Activated effector memory CD4-positive, alpha-beta T cell treated with anti-CD3 and anti-CD28 coated beads, Interleukin-2, amount 50 U/mL, for 16 hours (primary cell): ENCODE measurements around the gene PRDX2.
A peak's percentile ranks its signal among the peaks of the same experiment; 100 is the strongest.
"Not testable (repeated sequence)": the region's sequence is repeated elsewhere in the genome, so short reads cannot be mapped to it uniquely, and the experiment has no call there.

Experiments used
- DNase-seq: peaks from one replicate; pipeline ENCODE4 v3.0.0-alpha.2; 2020

PRDX2 gene

DNA sequence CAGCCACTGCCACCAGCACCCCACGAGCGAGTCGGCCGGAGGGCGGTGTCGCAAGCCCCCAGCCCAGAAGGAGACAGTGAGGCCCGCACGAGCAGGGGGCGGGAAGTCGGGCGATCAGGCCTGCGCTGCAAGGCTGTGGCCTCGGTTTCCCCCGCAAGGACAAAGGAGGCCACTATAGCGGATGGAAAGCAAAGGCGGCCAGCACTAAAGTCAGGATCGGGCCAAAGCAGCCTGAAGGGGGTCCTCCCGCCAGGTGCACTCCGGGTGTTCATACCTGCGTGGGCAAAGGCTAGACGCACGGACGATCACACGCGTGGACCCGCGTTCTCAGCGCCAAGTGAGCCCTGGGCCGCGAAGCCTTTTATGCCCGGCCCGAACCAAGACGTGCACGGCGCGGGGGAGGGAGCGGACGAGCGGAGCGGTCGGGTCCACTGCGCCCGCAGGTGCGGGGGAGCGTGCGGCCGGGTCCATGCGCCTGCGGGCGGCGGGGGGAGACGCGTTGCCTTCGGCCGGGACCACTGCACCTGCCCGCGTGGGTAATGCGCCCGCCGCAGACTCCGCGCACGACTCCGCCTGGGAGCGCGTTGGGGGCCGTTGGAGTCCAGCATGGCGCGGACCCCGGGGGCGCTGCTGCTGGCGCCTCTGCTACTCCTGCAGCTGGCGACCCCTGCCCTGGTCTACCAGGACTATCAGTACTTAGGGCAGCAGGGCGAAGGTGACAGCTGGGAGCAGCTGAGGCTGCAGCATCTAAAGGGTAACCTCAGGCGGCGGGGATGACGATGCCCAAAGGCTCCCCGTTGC, at the start of gene PRDX2, which contains the start of gene THSD8:
TSS of gene PRDX2 (minus strand) at position 335 of the 801 bp plus-strand sequence. CDS start 539 bp downstream, outside the sequence.
TSS of gene THSD8 (plus strand) at position 604 of the 801 bp plus-strand sequence. CDS start at position 607, 3 bp downstream.
- DNase-seq = peak; percentile 90

DNA sequence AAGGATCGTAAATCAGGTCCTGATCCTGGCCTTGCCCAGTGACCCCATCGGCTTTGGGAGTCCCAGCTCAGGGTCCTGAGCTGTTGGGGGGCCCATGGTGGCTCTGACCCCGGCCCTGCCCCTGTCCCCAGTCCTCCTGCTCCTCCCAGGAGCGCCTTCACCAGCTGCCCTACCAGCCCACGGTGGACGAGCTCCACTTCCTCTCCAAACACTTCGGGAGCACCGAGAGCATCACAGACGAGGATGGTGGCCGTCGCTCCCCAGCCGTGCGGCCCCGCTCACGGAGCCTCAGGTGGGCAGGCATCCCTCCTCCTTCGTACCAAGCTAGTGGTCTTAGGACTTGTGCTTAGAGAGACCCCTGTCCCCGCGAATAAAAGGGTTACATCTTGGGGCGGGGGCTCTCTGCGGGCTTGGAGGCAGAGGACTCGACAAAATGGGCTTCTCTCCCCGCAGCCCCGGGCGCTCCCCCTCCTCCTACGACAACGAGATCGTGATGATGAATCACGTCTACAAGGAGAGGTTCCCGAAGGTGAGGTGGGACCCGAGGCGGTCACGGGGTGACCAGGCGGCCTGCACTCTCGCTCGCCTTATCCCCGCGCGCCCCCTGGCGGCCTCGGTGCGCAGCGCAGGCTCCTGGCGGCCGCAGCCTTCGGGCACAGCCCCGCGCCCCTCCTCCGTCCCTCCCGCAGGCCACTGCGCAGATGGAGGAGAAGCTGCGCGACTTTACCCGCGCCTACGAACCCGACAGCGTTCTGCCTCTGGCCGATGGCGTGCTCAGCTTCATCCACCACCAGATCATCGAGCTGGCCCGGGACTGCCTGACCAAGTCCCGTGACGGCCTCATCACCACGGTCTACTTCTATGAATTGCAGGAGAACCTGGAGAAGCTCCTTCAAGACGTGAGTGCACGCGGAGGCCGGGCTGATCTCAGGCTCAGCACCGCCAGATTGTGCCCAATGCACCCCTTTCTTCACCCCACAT, 45.8 kb upstream of the PRDX2 start:
- DNase-seq = peak; percentile 95

DNA sequence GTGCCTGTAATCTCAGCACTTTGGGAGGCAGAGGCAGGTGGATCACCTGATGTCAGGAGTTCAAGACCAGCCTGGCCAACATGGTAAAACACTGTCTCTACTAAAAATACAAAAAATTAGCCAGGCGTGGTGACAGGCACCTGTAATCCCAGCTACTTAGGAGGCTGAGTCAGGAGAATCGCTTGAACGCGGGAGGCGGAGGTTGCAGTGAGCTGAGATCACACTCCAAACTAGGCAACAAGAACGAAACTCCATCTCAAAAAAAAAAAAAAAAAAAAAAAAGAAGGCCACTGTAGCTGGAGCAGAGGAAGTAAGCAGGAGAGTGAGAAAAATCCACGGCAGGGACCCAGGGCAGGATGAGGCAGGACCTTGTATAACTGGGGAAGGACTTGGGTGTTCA, 45.0 kb upstream of the PRDX2 start:
- DNase-seq = not testable (repeated sequence)

DNA sequence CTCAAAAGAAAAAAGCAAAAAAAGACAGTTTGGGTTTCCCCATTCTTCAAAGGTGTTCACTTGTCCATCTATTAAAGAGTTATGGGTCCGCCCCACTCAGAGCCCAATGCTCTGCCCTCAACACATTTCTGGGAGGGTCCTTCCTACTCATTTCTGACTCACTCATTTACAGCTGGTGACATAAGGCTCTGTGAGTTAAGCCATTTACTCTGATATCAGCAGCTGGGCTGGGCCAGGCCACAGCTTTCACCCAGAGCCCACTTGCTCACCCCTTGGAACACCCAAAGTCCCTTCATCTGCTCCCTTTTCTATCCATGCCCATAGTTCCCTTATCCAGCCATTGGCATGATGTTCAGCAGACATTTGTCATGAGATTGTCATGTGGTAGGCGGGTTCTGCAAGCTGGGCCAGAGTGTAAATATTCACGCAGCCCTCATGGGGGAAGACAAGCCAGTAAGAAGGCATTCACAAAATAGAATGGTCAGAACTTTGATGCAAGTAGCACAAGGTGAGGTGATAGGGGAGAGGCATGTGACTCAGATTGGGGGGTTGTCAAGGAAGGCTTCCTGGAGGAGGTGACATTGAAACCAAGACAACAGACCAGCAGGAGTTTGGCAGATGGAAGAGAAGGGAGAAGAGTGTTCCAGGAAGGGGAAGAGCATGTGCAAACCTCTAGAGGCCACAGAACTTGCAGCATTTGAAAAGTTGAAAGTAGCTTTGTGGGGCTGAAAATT, 42.6 kb upstream of the PRDX2 start:
- no peak for DNase-seq

DNA sequence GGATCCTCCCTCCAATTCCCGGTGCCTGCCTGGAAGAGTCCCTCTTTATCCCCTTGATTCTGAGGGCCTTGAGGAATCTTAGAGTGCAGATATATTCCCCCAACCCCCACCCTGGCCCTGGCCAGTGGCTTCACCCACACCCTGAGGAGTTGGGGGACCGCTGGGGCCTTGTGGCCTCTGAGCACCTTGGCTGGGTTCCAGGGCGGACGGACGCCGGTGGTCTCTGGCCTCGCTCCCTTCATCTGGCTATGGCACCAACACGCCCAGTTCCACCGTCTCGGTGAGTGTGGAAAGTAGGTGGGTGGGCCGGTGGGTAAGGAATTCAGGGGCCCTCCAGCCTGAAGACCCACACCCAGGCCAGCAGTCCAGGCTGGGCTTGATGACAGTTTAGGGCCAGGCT, 41.7 kb upstream of the PRDX2 start:
- no peak for DNase-seq

DNA sequence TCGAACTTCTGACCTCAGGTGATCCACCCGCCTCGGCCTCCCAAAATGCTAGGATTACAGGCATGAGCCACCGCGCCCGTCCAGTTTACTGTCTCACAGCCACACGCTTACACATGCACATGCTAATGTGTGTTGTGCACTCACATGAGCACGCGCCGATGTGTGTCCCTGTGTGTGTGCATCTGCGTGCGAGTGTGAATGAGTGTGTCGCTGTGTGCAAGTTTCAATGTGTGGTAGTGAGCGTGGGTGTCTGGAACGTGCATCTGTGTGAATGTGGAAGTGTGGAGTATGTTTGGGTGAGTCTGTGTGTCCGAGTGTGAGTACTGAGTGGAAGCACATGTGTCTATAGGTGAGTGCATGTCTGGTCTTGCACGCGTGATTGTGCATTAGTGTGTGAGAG, 40.9 kb upstream of the PRDX2 start:
- no peak for DNase-seq

DNA sequence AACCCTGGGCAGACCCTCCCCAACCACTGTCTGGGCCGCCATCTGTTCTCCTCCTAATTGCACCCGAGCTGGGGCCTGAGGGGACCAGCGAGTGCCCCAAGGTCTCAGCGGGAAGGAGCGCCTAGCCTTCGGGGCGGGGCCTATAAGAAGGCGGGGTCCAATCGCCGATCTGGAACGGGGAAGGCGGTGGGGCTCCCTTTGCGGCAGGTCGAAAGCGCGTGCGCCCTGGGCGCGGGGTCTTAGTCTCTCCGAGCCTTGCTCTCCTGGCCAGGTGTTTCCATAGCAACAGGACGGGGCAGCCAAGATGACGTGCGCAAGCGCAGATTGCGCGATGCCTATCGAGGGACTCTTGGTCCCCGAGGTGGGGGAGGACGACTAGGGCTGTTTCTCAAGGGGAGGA, 39.5 kb upstream of the PRDX2 start:
- DNase-seq = peak; percentile 64

DNA sequence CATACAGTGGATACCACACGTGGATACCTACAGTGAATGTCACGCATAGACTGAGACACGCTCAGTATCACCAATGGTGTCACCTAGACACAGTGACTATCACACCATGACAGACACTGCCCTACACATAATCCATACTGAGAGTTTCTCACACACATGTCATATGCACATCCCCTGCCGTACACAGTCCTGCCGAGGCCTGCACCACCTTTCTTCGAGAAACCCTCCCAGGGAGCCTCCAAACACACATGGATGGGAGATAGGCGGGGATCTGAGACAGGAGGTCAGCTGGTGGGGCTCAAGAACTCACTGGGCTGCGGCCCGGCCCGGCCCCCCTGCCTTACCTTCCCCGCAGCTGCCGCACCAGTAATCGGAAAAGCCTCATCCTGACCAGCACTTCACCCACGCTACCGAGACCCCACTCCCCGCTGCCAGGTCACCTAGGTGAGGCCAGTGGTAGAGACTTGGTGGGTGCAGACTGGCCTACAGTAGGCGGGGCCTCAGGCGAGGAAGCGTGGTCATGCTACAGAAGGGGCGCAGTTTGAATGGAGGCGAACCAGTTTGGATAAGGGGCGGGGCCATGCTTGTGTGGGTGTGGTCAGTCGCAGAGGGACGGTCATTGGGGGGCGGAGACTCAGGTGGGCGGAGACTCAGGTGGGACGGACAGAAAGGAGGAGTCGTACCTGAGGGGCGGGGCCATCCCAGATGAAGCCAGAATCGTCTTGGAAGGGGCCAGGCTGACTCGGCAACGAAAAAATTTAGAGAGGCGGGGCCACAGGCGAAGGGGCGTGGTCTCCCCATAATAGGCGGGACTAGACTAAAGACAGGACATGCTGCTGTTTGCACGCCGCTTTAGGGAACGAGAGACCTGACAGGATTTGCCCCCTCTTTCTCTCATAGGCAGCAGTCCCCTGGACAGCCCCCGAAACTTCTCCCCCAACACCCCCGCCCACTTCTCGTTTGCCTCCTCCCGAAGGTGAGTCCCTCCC, 38.8 kb upstream of the PRDX2 start:
- DNase-seq = peak; percentile 71

DNA sequence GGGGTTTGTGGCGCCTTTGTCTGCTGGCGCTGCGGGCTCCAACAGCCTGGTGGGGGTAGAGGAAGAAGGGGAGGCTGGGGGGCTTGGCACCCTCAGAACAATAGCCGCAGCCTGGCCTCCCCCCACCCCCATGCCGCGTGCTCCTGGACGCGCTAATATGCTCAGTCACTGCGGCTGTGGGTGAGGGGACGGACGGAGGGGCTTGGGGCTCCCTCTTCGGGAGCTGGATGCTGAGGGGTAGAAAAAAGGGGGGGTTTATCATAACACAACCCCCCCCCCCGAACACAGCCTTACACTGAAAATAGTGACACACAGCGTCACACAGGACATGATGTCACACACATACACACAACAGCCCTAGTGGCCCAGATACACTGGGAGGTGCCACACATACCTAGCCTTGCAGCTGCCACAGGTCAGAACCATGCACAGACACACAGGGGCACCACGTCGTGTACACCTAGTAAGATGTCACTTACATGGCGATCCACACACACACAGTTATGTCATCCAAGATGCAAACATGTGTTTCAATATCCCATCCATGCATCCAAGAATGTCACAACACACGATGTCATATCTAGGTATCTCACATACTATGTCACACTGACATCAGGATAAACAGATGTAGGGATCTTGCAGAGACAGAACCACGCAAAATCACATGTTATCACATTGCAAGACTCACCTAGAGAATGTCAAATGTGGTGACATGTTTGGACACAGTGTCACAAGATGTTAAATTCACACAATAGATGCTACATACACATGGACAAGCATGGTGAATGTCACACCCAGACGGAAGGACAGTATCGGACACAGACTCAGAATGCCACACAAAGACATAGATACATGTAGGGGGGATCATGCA, 37.5 kb upstream of the PRDX2 start:
- peak; percentile 64 for DNase-seq

DNA sequence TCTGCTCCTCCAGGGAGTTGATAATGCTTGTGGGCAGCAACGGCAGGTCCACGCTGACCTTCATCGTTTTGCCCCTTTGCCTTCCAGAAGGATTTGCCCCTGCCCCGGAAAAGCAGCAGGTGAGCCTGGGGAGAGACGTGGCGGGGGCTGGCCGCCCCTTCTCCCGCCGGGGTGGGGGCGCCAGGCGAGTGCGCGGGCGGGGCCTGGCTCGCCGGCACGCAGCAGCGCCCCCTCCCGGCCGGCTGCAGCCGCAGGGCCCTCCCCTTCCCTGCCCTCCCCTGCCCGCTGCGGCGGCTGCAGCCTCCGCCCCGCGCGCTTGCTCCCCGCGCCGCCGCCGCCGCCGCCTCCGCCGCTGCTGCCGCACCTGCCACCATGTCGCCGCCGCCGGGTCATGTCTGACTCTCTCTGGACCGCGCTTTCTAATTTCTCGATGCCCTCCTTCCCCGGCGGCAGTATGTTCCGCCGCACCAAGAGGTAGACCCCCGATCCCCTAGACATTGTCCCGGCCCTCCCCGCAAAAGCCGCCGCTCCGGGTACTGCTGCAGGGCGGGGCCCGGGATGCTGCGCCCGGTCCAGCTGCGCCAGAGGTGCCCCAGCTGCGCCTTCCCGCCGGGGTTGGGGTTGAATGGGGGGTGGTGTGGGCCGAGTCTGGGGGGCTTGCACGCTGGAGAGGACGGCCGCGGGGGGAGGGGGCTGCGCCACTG, 36.7 kb upstream of the PRDX2 start, which contains the start of gene MAST1:
TSS of gene MAST1 (plus strand) at position 334 of the 704 bp plus-strand sequence. CDS start at position 392, 58 bp downstream.
- DNase-seq = peak; percentile 82

DNA sequence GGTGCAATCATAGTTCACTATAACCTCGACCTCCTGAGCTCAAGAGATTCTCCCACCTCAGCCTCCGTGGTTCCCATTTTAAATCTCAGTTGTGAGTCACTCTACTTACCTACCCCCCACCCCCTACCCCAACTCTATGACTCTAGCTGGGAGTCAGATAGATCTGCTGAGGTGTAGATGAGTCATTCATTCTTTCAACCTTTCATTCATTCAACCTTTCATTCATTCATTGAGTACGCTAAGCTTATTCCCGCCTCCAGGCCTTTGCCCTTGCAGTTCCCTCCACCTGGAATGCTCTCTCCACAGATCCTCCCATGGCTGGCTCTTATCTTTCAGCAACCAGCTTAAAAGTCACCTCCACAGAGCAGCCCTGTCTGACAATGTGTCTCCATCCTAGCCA, 35.6 kb upstream of the PRDX2 start:
- no peak for DNase-seq

DNA sequence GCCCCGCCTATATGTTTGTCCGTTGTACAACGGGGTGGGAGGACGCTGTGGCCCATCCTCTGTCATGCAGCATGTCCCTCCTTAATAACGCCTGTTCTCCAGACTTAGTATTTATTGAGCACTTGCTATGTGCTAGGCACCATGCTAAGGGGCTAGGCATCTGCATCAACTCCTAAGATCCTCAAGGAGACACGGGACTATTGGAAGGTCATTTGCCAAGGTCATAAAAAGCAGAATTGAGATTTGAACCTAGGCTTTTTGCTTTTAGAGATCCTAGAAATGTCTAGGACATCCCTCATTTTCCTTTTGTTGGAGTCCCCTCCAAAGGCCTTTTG, 34.9 kb upstream of the PRDX2 start:
- no peak for DNase-seq

DNA sequence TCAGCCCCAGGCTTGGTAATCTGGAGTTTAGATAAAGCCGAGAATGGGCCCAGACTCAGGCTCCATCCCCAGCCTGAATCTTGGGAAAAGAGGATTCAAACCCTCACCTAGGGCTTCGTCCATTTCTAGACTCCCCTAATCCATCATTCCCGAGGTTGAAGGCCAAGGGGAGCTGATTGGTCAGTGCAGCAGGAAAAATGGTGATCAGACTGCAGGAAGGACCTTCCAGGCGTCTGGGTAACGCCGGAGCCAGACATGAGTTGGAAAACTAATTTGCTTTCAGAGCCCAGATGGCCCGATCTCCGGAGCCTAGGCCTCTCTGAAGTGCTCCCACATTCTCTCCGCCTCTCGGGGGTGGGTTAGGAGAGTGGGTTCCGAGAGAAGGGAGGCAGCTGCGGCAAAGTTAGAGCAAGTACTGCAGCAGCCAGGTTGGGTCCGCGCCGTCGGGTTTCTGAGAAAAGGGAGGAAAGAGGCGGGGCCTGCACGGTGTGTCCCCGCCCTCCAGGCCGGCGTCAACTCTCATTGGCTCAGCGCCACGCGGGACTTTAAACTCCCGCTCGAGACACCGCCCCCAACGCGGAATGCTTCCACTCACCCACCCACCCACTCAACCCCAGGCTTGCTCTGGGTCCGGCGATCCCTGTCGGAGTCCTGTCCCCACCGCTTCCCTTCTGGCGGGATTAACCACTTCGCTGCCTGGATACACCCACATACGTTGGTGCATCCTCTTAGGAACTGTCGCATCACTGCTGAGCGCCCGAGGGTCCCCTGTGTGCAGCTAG, 33.6 kb upstream of the PRDX2 start:
- DNase-seq = peak; percentile 70

DNA sequence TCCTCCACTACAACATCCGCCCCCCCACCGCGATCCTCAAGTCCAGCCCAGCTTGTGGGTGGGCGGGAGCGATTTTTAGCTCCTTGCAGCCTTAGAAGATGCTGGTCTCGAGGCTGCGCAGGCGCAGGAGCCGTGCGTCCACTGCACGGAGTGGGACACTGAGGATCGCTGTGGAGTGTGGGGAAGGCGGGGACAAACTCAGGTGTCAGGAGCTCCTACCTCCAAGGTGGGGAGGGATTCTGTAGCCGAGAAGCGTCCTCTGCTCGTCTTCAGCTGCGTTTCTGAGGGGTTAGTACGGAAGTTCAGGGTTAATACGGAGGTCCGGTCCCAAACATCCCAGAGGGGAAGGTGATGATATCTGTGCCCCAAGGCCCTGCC, 33.0 kb upstream of the PRDX2 start, which contains the start of gene RTBDN:
TSS of gene RTBDN (minus strand) at position 14 of the 378 bp plus-strand sequence. CDS start 4,600 bp downstream, outside the sequence.
- no peak for DNase-seq

DNA sequence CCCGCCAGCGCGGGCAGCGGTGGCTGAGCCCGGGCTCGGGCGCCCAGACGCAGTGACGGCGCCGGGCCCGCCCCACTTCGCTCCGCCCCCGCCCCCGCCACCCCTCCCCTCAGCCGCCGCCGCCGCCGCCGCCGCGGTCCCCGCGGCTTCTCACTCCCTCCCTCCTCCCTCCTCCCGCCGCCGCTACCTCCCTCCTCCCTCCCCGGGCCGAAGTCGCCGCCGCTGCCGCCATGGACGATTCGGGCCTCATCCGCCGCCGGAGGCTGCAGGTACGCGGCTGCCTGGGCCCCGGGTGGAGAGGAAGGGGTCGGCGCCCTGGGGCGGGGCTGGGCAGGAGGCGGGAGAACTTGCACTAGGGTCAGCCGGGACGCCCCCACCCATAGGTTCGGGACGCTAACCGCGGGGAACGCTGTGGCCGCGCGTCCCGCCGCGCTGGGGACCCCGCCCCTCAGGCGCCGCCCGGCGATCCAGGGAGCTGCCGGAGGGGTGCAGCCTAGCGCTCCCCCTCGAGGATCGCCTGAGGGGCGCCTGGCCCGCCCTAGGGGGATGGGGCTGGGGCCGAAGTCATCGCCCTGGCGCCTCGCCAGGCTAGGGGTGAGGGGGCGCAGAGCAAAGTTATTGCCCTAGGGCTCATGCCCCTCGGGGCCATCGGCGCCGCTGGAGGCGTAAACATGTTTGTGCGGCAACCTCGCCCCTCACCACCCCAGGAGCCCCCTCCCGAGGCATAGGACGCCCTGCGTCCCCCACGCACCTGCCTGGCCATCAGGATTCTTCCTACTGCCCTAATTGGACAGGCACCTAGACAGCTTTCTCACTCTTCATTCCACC, 32.4 kb upstream of the PRDX2 start:
- peak; percentile 78 for DNase-seq

DNA sequence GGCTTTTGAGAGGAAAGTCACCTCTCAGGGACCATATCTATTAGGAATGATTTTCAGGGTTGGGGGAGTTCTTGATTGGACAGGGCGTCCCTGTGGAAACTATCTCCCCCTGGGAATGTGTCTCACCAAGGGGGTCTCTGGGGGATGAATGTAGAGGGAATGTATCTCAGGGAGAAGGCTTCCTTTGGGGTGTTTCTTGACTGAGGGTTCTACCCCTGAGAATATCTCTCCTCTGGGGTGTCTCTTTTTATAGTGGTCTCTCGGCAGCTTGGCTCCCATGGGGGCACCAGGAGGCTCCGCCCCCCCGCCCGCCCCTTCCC, 31.8 kb upstream of the PRDX2 start:
- no peak for DNase-seq

DNA sequence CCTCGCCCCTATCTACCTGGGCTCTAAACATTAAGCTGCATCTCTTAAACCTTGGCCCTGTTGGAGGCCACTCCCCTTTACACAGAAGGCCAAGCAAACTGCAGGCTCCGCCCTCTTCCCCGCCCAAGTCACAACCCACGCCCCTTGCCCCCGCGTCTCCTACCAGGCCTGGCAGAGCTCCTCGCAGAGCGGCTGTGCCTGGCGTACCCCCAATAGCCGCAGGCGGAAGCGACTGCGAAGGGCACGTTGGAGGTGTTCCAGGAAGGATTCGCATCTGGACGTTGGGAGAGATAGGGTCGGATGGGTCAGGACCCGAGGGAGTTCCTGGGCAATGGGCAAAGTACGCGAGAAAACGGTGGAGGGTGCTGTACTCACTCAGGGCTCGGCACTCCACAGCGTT, 26.9 kb upstream of the PRDX2 start:
- peak; percentile 67 for DNase-seq
